GM12801 (cell line): ENCODE measurements around the gene LYRM2.

ENCODE experiments used
- TF ChIP-seq, protein P1 (sequence below): IDR thresholded peaks from one replicate; pipeline ENCODE4 v1.5.1; 2011; ENCODE audit warnings: control low read depth; ENCODE audit not compliant: insufficient read length; ENCODE audit errors: extremely low read depth

Gene LYRM2

DNA sequence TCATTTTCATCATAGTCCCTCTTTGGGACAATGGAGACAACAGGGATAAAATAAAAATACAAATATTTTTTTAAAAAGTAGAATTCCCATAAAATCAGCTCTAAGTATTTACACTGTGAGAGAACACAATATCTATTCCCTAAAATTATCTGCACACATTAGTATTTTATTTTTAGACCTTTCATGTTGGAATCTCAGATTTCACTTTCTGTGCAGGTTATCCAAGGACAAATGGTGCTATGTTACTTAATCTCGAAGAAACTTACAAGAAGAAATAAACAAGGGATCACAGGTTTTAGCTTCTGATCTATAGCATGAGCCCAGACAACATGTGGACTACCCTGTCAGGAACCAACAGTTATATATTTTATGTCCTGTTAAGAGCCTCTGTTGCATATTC is 23.0 kb upstream of the LYRM2 start:
- TF ChIP-seq, protein P1, sequence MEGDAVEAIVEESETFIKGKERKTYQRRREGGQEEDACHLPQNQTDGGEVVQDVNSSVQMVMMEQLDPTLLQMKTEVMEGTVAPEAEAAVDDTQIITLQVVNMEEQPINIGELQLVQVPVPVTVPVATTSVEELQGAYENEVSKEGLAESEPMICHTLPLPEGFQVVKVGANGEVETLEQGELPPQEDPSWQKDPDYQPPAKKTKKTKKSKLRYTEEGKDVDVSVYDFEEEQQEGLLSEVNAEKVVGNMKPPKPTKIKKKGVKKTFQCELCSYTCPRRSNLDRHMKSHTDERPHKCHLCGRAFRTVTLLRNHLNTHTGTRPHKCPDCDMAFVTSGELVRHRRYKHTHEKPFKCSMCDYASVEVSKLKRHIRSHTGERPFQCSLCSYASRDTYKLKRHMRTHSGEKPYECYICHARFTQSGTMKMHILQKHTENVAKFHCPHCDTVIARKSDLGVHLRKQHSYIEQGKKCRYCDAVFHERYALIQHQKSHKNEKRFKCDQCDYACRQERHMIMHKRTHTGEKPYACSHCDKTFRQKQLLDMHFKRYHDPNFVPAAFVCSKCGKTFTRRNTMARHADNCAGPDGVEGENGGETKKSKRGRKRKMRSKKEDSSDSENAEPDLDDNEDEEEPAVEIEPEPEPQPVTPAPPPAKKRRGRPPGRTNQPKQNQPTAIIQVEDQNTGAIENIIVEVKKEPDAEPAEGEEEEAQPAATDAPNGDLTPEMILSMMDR: no peak

DNA sequence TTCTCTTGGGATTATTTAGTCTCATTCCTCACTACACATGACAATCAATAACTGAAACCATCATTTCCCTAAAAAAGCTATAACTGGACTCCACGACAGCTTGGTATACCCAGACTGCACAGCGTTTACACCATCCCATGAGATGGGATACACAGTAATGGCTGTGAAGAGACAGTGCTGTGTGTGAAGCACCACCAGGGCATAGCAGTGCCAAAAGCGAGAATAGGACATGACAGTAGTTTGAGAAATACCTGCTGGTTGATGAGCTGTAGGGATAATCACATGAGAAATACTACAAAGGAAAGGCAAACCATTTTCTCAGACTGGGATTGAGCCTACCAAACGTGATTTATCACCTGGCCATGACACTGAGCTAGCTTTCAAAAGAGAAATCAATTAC is 22.4 kb upstream of the LYRM2 start:
- TF ChIP-seq, protein P1: no peak

DNA sequence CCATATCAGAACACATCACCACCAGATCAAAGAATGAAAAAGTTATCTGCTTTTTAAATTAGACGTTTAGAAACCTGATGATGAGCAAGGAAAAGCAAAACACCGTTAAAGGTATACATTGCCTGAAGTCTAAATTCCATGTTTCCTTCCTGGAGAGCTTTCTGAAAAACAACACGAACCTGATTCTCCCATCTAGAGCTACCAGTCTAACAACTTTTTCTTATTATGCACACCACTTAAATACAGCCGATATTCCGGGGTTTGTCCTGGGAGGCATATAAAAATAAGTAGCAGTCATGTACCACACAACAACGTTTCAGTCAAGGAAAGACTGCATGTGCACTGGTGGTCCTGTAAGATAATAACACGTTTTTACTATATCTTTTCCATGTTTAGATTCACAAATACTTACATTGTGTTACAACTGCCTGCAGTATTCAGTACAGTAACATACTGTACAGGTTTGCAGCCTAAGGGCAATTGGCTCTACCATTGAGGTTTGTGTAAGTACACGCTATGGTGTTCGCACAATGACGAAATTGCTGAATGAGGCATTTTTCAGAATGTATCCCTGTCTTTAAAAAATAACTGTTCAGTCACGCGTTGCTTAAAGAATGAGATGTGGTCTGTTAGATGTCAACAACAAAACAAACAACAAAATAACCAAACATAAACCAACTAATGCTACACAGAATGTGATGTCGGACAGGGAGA is 19.1 kb upstream of the LYRM2 start:
- TF ChIP-seq, protein P1: no peak

DNA sequence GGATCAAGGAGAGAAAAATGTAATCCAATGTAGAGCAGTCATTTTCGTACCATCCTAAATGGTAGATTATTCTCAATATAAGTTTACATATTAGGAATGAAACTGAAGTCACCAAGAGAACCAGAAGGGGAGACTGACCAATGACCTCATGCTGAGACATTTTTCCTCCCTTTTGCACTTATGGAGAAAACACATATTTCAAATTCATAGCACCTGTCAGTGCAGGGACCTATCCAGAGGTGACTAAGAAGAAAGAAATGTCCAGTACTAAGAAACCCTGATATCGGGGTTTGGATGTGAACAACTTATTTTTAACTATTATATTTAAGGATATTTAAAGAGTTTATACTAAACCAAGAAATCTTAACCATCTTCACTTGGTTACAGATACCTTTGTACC is 16.6 kb upstream of the LYRM2 start:
- TF ChIP-seq, protein P1: no peak

DNA sequence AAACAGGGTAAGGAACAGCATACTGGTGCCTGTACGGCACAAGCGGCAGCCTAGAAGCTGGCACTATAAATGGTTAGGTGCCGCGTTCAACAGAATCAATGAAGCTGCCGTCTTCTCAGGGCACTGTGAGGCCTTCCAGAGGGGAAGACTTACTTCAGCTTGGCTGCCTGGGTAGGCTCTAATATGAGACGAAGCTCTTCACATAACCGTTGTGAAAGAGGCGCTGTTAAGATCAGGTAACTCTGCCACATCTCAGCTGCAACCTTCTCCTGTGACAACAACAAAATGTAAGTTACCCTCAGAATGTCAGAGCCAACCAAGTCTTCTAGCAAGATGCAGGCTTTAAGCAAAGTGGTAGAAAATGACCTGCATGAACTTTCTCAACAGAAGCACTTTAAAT is 12.0 kb upstream of the LYRM2 start:
- TF ChIP-seq, protein P1: no peak

DNA sequence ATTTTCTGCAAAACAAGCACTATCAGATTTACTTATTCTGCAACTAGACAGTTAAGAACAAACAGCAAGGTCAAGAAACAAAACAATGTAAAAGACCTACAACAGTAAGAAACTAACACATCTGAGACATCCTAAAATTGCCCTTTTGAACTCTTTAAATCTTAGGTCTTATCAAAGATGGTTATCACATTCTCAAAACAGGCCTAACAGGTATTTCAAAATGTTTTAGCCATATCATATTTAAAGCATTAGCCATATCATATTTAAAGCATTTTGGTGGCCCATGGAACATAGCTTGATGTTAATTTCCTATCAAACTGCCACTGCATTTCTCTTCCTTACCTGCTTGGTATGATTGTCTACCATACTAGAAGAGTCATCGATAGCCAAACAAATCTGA is 11.1 kb upstream of the LYRM2 start:
- TF ChIP-seq, protein P1: no peak

DNA sequence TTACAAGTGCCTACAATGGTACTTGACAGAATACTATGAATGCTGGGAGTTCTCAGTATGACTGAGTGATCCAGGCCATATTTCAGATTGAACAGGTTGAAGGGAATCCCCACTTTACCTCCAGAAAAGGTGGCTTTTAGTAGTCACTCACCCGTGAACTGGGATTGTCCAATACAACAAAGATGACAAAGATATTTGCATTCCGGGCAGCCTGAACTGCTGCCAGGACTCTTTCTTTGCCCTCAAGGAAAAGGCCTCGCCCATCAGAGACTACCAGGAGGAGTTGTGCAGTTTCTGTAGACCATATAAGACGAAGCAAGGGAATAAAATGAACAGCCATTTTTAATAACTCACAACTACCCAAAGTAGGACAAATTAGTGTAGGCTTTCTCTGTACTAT is 6.3 kb upstream of the LYRM2 start:
- TF ChIP-seq, protein P1: no peak
